GM18505 (cell line): ENCODE results near the gene CSNK1G2.
A peak's percentile ranks its signal among the peaks of the same experiment; 100 is the strongest.

Experiments
- ATAC-seq: cut with Tn5 transposase; IDR thresholded peaks from one replicate; pipeline ENCODE4 v1.9.1; 2021; ENCODE audit not compliant: unreplicated experiment
- POLR2A ChIP-seq: IDR thresholded peaks from 4 replicates; pipeline ENCODE4 v1.6.1; 2011; ENCODE audit warnings: borderline replicate concordance; ENCODE audit not compliant: insufficient read depth, insufficient read length; ENCODE audit errors: extremely low read depth

Gene CSNK1G2

DNA sequence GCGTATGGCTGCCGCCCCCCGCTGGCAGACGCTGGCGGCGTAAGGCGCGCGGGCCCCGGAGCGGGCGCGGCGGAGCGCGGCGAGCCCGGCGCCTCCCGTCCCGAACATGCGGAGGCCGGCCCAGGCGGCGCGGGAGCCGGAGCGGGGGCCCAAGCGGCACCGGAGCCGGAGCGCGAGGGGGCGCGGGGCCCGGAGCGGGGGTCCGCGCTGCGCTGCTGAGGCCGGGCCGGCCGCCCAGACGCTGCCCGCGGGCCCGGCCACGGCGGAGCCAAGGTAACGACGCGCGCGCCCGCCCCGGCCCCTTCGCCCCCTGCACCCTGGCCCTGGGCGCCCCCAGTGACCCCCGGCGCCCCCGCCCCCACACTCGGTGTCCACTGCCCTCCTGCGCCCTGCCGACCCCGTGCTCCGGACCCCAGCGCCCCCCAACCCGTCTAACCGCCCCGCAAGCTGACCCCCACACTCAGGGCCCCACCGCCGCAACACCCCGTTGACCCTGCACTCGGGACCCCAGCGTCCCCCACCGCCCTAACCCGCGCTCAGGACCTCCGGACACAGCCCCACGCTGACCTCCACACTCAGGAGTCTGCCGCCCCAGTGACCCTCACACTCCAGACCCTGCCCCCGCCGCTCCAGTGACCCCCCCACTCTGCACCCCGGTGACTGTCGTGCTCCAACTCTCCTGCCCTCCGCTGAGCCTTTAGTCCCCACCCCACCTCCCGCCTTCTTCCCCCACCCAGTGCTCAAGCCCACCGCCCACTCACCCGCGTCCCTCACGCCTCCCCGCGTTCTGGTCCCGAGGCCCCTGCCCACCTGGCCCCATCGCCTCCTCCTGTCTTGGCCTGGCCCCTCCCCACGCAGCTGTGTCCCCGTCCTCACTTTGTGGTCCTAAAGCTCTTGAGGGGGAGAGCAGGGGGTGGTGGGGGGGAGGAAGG lies at the start of gene CSNK1G2:
Gene CSNK1G2, plus strand, starts transcription at position 27 of the 932 bp plus-strand sequence. CDS start 28,601 bp downstream, outside the sequence.
- no peak for ATAC-seq
- no peak for TF ChIP-seq POLR2A

DNA sequence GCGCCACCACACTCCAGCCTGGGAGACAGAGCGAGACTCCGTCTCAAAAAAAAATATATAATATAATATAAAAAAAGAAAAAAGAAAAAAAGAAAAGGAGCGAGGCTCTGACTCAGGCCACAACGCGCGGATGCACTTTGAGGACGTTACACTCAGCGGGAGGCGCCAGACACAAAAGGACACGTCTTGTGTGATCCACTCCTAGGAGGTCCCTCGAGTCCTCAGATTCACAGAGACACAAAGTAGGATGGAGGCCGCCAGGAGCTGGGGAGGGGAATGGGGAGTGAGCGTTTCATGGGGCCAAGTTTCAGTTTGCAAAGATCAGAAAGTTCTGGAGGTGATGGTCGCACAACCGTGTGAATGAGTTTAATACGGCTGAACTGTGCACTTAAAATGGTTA lies 47.2 kb upstream of the CSNK1G2 start:
- no peak for TF ChIP-seq POLR2A
- no peak for ATAC-seq

DNA sequence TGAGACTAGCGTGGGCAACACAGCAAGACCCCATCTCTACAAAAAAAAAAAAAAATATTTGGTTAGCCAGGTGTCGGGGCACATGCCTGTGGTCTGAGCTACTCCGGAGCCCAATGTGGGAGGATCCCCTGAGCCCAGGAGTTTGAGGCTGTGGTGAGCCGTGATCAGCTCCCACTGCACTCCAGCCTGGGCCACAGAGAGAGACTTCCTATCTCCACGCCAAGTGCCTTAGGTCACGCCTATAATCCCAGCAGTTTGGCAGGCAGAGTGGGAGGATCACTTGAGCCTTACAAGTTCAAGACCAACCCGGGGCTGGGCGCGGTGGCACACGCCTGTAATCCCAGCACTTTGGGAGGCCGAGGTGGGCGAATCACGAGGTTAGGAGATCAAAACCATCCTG lies 44.5 kb upstream of the CSNK1G2 start:
- no peak for ATAC-seq
- TF ChIP-seq POLR2A, result no peak

DNA sequence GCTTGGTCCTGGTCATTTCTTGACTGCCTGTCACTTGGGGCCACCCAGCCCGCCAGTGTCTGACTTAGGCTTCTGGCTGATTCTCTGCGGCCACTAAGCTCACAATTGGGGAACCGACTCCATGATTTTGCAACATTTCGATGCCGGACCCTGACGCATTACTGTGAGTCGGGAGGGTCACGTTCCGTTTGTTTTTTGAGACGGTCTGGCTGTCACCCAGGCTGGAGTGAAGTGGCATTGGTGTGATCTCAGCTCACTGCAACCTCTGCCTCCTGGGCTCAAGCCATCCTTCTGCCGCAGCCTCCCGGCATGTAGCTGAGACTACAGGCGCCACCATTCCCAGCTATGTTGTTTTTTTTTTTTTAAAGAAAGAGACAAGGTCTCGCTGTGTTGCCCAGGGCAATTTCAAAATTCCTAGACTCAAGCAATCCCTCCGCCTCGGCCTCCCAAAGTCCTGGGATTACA lies 39.0 kb upstream of the CSNK1G2 start:
- no peak for TF ChIP-seq POLR2A
- ATAC-seq, result no peak

- no peak for TF ChIP-seq POLR2A
- no peak for ATAC-seq
Observed at GRCh38 chr19:1902923-1903322, 38.0 kb upstream of the CSNK1G2 start.

DNA sequence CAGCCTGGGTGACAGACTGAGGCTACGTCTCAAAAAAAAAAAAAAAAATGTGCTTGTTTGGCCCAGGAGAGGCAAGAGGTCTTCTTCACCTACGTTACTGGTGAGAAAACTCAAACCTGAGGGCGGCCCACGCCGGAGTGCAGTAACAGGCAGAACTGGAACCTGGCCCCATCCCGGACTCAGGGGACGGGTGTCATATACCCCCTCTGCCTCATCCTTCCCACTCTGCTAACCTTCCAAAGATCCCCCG lies 36.2 kb upstream of the CSNK1G2 start:
- no peak for TF ChIP-seq POLR2A
- ATAC-seq, result no peak

DNA sequence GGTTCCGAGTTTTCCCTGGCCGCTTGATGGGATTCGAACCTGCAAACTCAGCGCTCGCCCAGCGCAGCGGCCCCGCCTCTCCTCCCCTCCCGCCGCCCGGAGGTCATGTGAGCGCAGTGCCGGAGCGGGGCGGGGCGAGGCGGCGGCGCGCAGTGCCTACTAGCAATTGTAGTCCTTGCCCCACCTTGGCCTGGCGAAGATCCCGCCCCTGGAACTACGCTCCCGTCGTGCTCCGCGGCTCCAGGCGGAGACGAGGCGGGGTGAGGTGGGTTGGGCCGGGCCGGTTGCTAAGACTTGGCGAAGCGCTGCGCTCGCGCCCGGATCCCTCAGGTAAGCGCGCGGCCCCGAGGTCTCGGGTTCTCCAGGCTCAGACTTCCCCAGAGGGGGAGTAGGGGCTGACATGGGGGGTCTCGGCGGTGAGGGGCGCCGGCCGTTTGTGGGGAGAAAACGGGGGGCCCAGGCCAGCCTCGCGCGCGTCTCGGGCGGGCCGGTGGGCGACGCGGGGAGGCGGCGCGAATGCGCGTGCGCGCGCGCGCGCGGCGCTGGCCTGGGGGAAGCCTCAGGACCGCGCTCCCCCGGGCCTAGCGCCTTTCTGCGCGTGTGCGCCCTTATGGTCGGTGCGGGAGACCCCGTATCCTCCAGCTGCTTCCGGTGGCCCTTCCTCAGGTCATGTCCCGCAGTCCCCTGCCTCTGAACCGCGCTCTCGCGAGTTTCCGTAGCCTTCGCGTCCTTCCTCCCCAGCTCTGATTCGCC lies 35.7 kb upstream of the CSNK1G2 start, which contains the start of the genes ADAT3 and SCAMP4:
Gene ADAT3, plus strand, starts transcription at position 290 of the 753 bp plus-strand sequence. CDS start 6,649 bp downstream, outside the sequence.
Gene SCAMP4, plus strand, starts transcription at position 290 of the 753 bp plus-strand sequence. CDS start 9,621 bp downstream, outside the sequence.
- peak; percentile 76 for ATAC-seq
- TF ChIP-seq POLR2A, result peak; percentile 64

GRCh38 chr19:1905863-1906375 lies 35.1 kb upstream of the CSNK1G2 start:
- ATAC-seq, result no peak
- no peak for TF ChIP-seq POLR2A

DNA sequence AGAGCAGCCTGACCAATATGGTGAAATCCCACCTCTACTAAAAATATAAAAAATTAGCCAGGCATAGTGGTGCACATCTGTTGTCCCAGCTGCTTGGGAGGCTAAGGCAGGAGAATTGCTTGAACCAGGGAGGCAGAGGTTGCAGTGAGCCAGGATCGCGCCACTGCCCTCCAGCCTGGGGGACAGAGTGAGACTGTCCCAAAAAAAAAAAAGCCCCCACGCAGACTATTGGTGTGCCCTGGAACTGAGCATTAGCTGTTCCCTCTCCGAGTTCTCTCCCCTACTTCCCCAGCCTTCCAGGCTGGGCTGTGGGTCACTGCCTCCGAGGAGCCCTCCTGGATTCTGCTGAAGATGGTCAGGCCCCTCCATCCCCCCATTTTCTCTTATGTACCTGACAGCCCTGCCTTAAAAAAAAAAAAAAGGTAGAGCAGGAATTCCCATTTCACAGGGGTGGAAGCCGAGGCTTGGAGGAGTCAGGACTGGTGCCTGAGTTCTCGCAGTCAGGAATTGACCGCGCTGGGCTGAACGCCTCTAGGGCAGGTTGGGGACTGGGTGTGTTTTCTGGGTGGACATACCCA lies 33.9 kb upstream of the CSNK1G2 start:
- no peak for TF ChIP-seq POLR2A
- no peak for ATAC-seq

- TF ChIP-seq POLR2A, result no peak
- no peak for ATAC-seq
Observed at GRCh38 chr19:1907563-1908363, 33.2 kb upstream of the CSNK1G2 start.

- ATAC-seq, result no peak
- no peak for TF ChIP-seq POLR2A
Observed at GRCh38 chr19:1908364-1908678, 32.7 kb upstream of the CSNK1G2 start.

- no peak for ATAC-seq
- TF ChIP-seq POLR2A, result no peak
Observed at GRCh38 chr19:1909761-1910080, 31.3 kb upstream of the CSNK1G2 start.

GRCh38 chr19:1910177-1910576 lies 30.8 kb upstream of the CSNK1G2 start:
- no peak for TF ChIP-seq POLR2A
- no peak for ATAC-seq
